Tibial nerve (tissue), 4 donors: ENCODE results near the gene TSR3. TPM values are rescaled to one million over a fixed set of nuclear protein-coding genes. Genes with fewer than 3 reads are reported as not detected.
A peak's percentile ranks its signal among the peaks of the same experiment; 100 is the strongest.

Source experiments
- DNase-seq, 2 donors: peaks; one replicate each; pipeline ENCODE4 v3.0.0-alpha.2; 2019; ENCODE audit warnings: low spot score in 2 of 2
- H3K27ac ChIP-seq, 4 donors: fragments of 200-600 bp; sonication (generic) in 3 of 4; one replicate each; pipeline ENCODE4 v1.5.1; 2017 to 2019; ENCODE audit warnings: mild to moderate bottlenecking in 1 of 4
- H3K27me3 ChIP-seq, 2 donors: fragments of 200-600 bp; sonication (generic) in 1 of 2; one replicate each; pipeline versions ENCODE4 v1.5.1 to v1.6.0; 2017 to 2019
- H3K36me3 ChIP-seq, 3 donors: fragments of 200-600 bp; sonication (generic); one replicate each; pipeline ENCODE4 v1.5.1; 2018 to 2019
- H3K4me1 ChIP-seq, 4 donors: fragments of 200-600 bp; sonication (generic) in 3 of 4; one replicate each; pipeline ENCODE4 v1.5.1; 2017 to 2019
- H3K4me3 ChIP-seq, 4 donors: fragments of 200-600 bp; sonication (generic) in 3 of 4; one replicate each; pipeline ENCODE4 v1.5.1; 2017 to 2019; ENCODE audit warnings: mild to moderate bottlenecking in 1 of 4, moderate library complexity in 1 of 4
- H3K9me3 ChIP-seq, 4 donors: fragments of 200-600 bp; sonication (generic) in 3 of 4; one replicate each; pipeline ENCODE4 v1.5.1; 2017 to 2019
- EP300 ChIP-seq, 2 donors: sonication (generic); formaldehyde crosslinking; IDR thresholded peaks; one replicate each; pipeline ENCODE4 v1.6.1; 2017; ENCODE audit warnings: antibody characterized with exemption in 2 of 2, mild to moderate bottlenecking in 1 of 2
- POLR2A ChIP-seq, 2 donors: fragments of 450-650 bp; IDR thresholded peaks; one replicate each; pipeline ENCODE4 v1.6.1; 2017; ENCODE audit warnings: antibody characterized with exemption in 2 of 2, mild to moderate bottlenecking in 2 of 2, moderate library complexity in 2 of 2
- WGBS, 2 donors: methylation state at CpG; one replicate each; pipeline ENCODE4 v1.1.5; 2018; 5-methylcytosine and 5-hydroxymethylcytosine counted together
- total RNA-seq, 4 donors: library from RNA; depleted of rRNA; stranded (reverse); fragments of >200 nt; gene quantifications; one replicate each; pipeline ENCODE4 v1.1.0, GENCODE V29; 2016
- TF ChIP-seq, protein P1 (sequence below), 5 experiments: fragments of 200-600 bp in 3 of 5; fragments of 450-650 bp in 2 of 5; sonication (generic) in 3 of 5; IDR thresholded peaks; one replicate each; pipeline ENCODE4 v1.5.1; 2016 to 2019; ENCODE audit warnings: antibody characterized with exemption in 5 of 5, mild to moderate bottlenecking in 3 of 5, moderate library complexity in 2 of 5

Gene TSR3
- 100 to 1,000 TPM in 3 of 4 donors, 10 to 100 TPM in 1; 72.2 to 122 (median 108) TPM for total RNA-seq

DNA sequence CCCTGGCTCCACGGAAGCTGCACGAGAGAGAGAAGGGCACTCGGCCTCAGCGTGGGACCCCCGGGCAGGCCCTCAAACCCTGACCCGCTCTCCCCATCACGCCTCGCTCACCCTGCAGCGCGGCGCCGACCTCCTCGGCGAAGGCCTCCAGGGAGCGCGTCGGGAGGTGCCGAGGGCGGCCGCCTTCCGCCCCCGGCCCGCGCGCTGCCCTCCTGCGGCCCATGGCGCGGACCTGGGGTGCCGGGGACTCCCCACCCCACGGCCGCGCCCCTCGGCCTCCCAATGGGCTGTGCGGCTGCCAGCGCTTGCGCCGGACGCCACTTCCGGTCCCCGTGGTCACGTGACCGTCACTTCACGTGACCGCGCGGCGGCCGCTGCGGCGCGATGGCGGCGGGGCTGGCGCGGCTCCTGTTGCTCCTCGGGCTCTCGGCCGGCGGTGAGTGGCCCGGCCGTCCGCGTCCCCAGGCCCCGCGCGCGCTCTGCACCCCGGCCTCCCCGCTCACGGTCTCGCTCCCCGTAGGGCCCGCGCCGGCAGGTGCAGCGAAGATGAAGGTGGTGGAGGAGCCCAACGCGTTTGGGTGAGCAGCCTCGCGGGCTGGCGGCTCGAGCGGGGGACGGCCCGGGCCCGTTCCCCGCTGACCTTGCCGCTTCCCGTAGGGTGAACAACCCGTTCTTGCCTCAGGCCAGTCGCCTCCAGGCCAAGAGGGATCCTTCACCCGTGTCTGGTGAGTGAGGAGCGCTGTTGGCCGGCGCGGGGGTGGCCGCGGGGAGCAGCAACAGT, at the start of gene TSR3, which contains the start of gene GNPTG:
Gene TSR3 (minus strand): TSS at position 297 of the 781 bp plus-strand sequence. CDS start 74 bp downstream, at position 223.
Gene GNPTG (plus strand): TSS at position 350 of the 781 bp plus-strand sequence. CDS start 35 bp downstream, at position 385.
- 1% methylated on average over 25 to 69 of the region's 98 CpGs for WGBS, 2 donors
- Histone ChIP-seq H3K4me1 (peaks cover 0 to 56% (median 27%) of the 10 kb centered on the region in 4 donors), H3K27ac (peak within 1 kb of the TSS; percentile 28 to 85 (median 62)), H3K9me3 (no peaks in the 10 kb centered on the region), H3K36me3 (peaks cover 0 to 34% (median 0%) of the 10 kb centered on the region in 3 donors), H3K4me3 (peak within 1 kb of the TSS; percentile 90 to 97 (median 94)), H3K27me3 (no peaks in the 10 kb centered on the region)
- TF ChIP-seq EP300 (IDR thresholded peaks at IDR 0.05): peak in 1 of 2 donors; percentile 94
- TF ChIP-seq POLR2A (IDR thresholded peaks at IDR 0.05): peak; percentile 54 to 69
- TF ChIP-seq, protein P1, sequence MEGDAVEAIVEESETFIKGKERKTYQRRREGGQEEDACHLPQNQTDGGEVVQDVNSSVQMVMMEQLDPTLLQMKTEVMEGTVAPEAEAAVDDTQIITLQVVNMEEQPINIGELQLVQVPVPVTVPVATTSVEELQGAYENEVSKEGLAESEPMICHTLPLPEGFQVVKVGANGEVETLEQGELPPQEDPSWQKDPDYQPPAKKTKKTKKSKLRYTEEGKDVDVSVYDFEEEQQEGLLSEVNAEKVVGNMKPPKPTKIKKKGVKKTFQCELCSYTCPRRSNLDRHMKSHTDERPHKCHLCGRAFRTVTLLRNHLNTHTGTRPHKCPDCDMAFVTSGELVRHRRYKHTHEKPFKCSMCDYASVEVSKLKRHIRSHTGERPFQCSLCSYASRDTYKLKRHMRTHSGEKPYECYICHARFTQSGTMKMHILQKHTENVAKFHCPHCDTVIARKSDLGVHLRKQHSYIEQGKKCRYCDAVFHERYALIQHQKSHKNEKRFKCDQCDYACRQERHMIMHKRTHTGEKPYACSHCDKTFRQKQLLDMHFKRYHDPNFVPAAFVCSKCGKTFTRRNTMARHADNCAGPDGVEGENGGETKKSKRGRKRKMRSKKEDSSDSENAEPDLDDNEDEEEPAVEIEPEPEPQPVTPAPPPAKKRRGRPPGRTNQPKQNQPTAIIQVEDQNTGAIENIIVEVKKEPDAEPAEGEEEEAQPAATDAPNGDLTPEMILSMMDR (IDR thresholded peaks at IDR 0.05): peak in 1 of 5 experiments; percentile 56
- DNase-seq: peak; percentile 64 to 70

DNA sequence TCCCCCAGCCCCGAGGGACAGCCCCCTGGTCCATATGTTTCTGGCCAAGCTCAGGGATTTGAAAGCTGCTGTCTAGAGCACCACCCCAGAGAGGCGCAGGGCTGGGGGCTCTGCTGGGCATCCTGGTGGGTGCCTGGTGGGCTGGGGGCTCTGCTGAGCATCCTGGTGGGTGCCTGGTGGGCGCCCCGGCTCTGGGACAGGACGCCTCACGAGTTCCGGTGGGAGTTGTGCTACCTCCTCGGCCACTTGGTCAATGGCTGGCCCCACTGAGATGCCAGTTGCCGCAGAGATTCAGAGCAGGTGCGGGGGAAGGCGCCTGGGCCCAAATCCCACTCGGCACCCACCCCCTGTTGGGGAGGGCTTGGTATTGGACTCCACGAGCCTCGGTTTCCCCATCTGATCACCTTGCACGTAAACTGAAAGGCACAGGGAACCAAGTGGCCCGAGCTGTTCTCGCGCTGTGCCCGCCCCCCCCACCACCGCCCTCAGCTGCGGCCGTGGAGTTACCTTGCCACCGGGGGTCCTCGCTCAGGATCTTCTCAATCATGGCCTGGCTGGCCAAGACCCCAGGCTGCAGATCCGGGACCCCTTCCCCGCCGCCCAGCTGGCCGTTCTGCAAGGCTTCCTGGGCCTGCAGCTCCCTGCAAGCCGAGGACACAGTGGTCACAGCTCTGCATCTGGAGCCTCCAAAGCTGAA, 49.5 kb upstream of the TSR3 start:
- no peak overlapping the region for H3K4me3 ChIP-seq
- no peaks in the 10 kb centered on the region for H3K9me3 ChIP-seq
- peaks cover 1 to 94% (median 20%) of the 10 kb centered on the region in 3 donors for H3K36me3 ChIP-seq
- no peak for TF ChIP-seq EP300 (IDR thresholded peaks at IDR 0.05)
- TF ChIP-seq, protein P1 (IDR thresholded peaks at IDR 0.05): no peak
- no peak for TF ChIP-seq POLR2A (IDR thresholded peaks at IDR 0.05)
- no peaks in the 10 kb centered on the region for H3K27me3 ChIP-seq
- 86 to 90% methylated on average over 25 to 27 of the region's 29 CpGs for WGBS, 2 donors
- no peak for DNase-seq
- H3K4me1 ChIP-seq: no peaks in the 10 kb centered on the region
- H3K27ac ChIP-seq: no peak overlapping the region

DNA sequence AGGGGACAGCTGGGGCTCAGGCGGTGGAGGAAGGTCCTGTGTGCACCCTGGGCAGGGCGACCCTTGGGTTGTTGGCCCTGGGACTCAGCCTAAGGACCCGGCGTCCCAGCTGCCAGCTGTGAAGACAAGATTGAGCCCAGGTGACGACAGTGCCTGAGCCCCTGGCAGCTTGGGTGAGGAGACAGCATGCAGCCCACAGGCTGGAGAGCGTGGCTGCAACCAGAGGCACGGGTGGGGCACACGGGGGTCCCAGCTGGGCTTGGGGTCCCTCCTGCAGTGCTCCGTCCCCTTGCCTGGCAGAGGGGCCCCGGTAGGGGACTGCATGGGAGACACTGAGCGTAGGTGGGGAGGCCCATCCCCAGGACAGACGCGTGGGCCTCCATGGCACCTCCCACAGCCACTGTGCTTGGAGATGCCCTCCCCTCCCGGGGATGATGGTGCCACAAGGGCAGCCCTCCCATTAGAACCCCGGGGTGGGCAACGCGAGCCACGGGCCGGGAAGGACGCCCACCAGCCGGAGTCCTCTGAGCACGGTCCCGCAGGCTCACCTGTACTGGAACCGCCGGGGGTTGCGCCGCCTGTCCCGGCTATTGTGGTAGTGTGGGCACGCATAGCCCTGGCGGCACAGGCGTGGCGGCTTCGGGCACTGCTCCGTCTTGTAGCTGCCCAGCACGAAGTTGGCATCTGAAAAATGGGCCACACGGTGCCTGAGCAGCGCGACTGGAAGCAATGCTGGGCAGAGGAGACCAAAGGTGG, 47.3 kb upstream of the TSR3 start:
- no peak for DNase-seq
- Histone ChIP-seq H3K4me1 (no peaks in the 10 kb centered on the region), H3K27ac (no peak overlapping the region), H3K4me3 (no peak overlapping the region), H3K27me3 (no peaks in the 10 kb centered on the region), H3K9me3 (no peaks in the 10 kb centered on the region), H3K36me3 (peaks cover 4 to 96% (median 20%) of the 10 kb centered on the region in 3 donors)
- 94 to 95% methylated on average over 30 to 33 of the region's 38 CpGs for WGBS, 2 donors
- TF ChIP-seq POLR2A (IDR thresholded peaks at IDR 0.05): no peak
- TF ChIP-seq, protein P1 (IDR thresholded peaks at IDR 0.05): no peak
- TF ChIP-seq EP300 (IDR thresholded peaks at IDR 0.05): no peak

DNA sequence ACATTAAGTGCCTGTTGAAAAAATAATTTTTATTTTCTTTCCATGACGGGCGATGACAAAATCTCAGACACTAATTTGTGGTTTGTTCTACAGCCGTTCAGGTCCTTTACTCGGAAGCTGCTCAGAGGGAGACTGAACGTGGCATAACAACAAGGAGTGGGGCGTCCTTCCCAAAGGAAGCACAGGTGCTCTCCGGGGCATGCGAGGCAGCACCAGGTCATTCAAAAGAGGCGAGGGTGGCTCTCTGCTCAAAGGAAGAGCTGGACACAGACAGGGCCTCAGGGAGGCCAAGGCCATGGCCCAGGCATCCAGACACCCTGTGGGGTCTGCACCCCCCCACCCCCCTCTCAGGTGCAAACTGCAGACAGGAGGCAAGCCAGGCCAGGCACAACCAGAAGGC, 46.7 kb upstream of the TSR3 start:
- H3K27me3 ChIP-seq: no peaks in the 10 kb centered on the region
- DNase-seq: no peak
- H3K36me3 ChIP-seq: peaks cover 4 to 96% (median 27%) of the 10 kb centered on the region in 3 donors
- H3K9me3 ChIP-seq: no peaks in the 10 kb centered on the region
- no peaks in the 10 kb centered on the region for H3K4me1 ChIP-seq
- 90 to 95% methylated on average over 9 of the region's 9 CpGs for WGBS, 2 donors
- no peak overlapping the region for H3K27ac ChIP-seq
- no peak overlapping the region for H3K4me3 ChIP-seq
- TF ChIP-seq POLR2A (IDR thresholded peaks at IDR 0.05) (no peak), EP300 (IDR thresholded peaks at IDR 0.05) (no peak)
- TF ChIP-seq, protein P1 (IDR thresholded peaks at IDR 0.05): no peak
